ENCODE measurements around the gene VOPP1.

The VOPP1 gene

GRCh38 chr7:55524558-55525310 is 47.6 kb downstream of the VOPP1 start:
- FAIRE-seq (no peak), DNase-seq (ENCODE audit: insufficient read length, low spot score) (no peak)
- no peak for TF ChIP-seq POLR2A (IDR thresholded peaks at IDR 0.05; ENCODE audit: low read depth, low read length)

GRCh38 chr7:55523366-55523765 is 48.9 kb downstream of the VOPP1 start:
- TF ChIP-seq POLR2A (IDR thresholded peaks at IDR 0.05; ENCODE audit: low read depth, low read length) = no peak
- FAIRE-seq = no peak
- DNase-seq (ENCODE audit: insufficient read length, low spot score) = no peak

- DNase-seq (ENCODE audit: insufficient read length, low spot score) (no peak), FAIRE-seq (no peak)
- no peak for TF ChIP-seq POLR2A (IDR thresholded peaks at IDR 0.05; ENCODE audit: low read depth, low read length)
These were observed 50.1 kb downstream of the VOPP1 start for GRCh38 chr7:55521917-55522902.

- DNase-seq (ENCODE audit: insufficient read length, low spot score) = no peak
- no peak for FAIRE-seq
- TF ChIP-seq POLR2A (IDR thresholded peaks at IDR 0.05; ENCODE audit: low read depth, low read length) = no peak
These were observed 50.8 kb downstream of the VOPP1 start for GRCh38 chr7:55521512-55521911.

- no peak for DNase-seq (ENCODE audit: insufficient read length, low spot score)
- TF ChIP-seq POLR2A (IDR thresholded peaks at IDR 0.05; ENCODE audit: low read depth, low read length) = no peak
- FAIRE-seq = no peak
These were observed 51.7 kb downstream of the VOPP1 start for GRCh38 chr7:55520426-55521140.

- FAIRE-seq (no peak), DNase-seq (ENCODE audit: insufficient read length, low spot score) (no peak)
- no peak for TF ChIP-seq POLR2A (IDR thresholded peaks at IDR 0.05; ENCODE audit: low read depth, low read length)
These were observed 53.5 kb downstream of the VOPP1 start for GRCh38 chr7:55518836-55519235.

GRCh38 chr7:55517936-55518689 is 54.2 kb downstream of the VOPP1 start:
- no peak for FAIRE-seq
- no peak for TF ChIP-seq POLR2A (IDR thresholded peaks at IDR 0.05; ENCODE audit: low read depth, low read length)
- no peak for DNase-seq (ENCODE audit: insufficient read length, low spot score)

- no peak for FAIRE-seq
- TF ChIP-seq POLR2A (IDR thresholded peaks at IDR 0.05; ENCODE audit: low read depth, low read length) = no peak
- no peak for DNase-seq (ENCODE audit: insufficient read length, low spot score)
These were observed 55.1 kb downstream of the VOPP1 start for GRCh38 chr7:55517191-55517633.

GRCh38 chr7:55516409-55516808 is 55.9 kb downstream of the VOPP1 start:
- no peak for DNase-seq (ENCODE audit: insufficient read length, low spot score)
- TF ChIP-seq POLR2A (IDR thresholded peaks at IDR 0.05; ENCODE audit: low read depth, low read length) = no peak
- no peak for FAIRE-seq

- DNase-seq (ENCODE audit: insufficient read length, low spot score) = no peak
- no peak for TF ChIP-seq POLR2A (IDR thresholded peaks at IDR 0.05; ENCODE audit: low read depth, low read length)
- FAIRE-seq = no peak
These were observed 56.6 kb downstream of the VOPP1 start for GRCh38 chr7:55515569-55516279.

- FAIRE-seq (no peak), DNase-seq (ENCODE audit: insufficient read length, low spot score) (no peak)
- TF ChIP-seq POLR2A (IDR thresholded peaks at IDR 0.05; ENCODE audit: low read depth, low read length) = no peak
These were observed 57.6 kb downstream of the VOPP1 start for GRCh38 chr7:55514546-55515265.

- FAIRE-seq (no peak), DNase-seq (ENCODE audit: insufficient read length, low spot score) (no peak)
- no peak for TF ChIP-seq POLR2A (IDR thresholded peaks at IDR 0.05; ENCODE audit: low read depth, low read length)
These were observed 58.4 kb downstream of the VOPP1 start for GRCh38 chr7:55513868-55514267.

Data from H54 (cell line).